Neuronal stem cell (in vitro differentiated cells): Measurements from ENCODE around the gene MRPL24.
A peak's percentile ranks its signal among the peaks of the same experiment; 100 is the strongest.

Experiments
- DNase-seq: peaks from one replicate; pipeline ENCODE4 v3.0.0-alpha.2; 2013; ENCODE audit warnings: low spot score
- H2AFZ ChIP-seq: one replicate; pipeline ENCODE4 v1.6.1; 2013; ENCODE audit warnings: mild to moderate bottlenecking, low read length, inconsistent platforms
- H2AK5ac ChIP-seq: 2 replicates; pipeline ENCODE4 v1.6.1; 2013; ENCODE audit warnings: low read depth, mild to moderate bottlenecking, inconsistent platforms, low read length, moderate library complexity, mixed read lengths
- H2BK120ac ChIP-seq: 2 replicates; pipeline ENCODE4 v1.6.1; 2013; ENCODE audit warnings: low read depth, mild to moderate bottlenecking, inconsistent platforms, low read length, moderate library complexity, mixed read lengths
- H2BK12ac ChIP-seq: one replicate; pipeline ENCODE4 v1.6.1; 2013; ENCODE audit warnings: low read length, inconsistent platforms
- H2BK15ac ChIP-seq: 2 replicates; pipeline ENCODE4 v1.6.1; 2013; ENCODE audit warnings: mild to moderate bottlenecking, low read length, inconsistent platforms, mixed read lengths
- H2BK5ac ChIP-seq: one replicate; pipeline ENCODE4 v1.6.1; 2013; ENCODE audit warnings: inconsistent platforms, mild to moderate bottlenecking, low read length, moderate library complexity
- H3K14ac ChIP-seq: one replicate; pipeline ENCODE4 v1.6.1; 2013; ENCODE audit warnings: low read length, inconsistent platforms
- H3K18ac ChIP-seq: 2 replicates; pipeline ENCODE4 v1.6.1; 2013; ENCODE audit warnings: low read length, inconsistent platforms
- H3K23ac ChIP-seq: 2 replicates; pipeline ENCODE4 v1.6.1; 2013; ENCODE audit warnings: low read depth, mild to moderate bottlenecking, mixed read lengths, low read length, inconsistent platforms; ENCODE audit not compliant: poor library complexity
- H3K27ac ChIP-seq: replicated peaks from 3 replicates; pipeline ENCODE4 v1.5.1; 2013; ENCODE audit warnings: low read length, inconsistent platforms
- H3K27me3 ChIP-seq, 3 experiments: 2 replicates each; pipeline ENCODE4 v1.6.1; 2013; ENCODE audit warnings: low read length in 3 of 3, mild to moderate bottlenecking in 2 of 3, inconsistent platforms in 1 of 3, low read depth in 1 of 3, mixed read lengths in 1 of 3, moderate library complexity in 1 of 3; ENCODE audit not compliant: control insufficient read depth in 3 of 3, insufficient read depth in 3 of 3
- H3K36me3 ChIP-seq, 2 donors: replicated peaks in 1 of 2; 2 replicates each; pipeline ENCODE4 v1.6.1; 2013; ENCODE audit warnings: low read length in 2 of 2; ENCODE audit not compliant: control insufficient read depth in 2 of 2, insufficient read depth in 2 of 2
- H3K4ac ChIP-seq: 2 replicates; pipeline ENCODE4 v1.6.1; 2013; ENCODE audit warnings: inconsistent platforms, mild to moderate bottlenecking, low read length, moderate library complexity
- H3K4me1 ChIP-seq, 2 donors: 1 replicate in 1 of 2; 2 replicates in 1 of 2; pipeline ENCODE4 v1.6.1; 2013; ENCODE audit warnings: low read length in 2 of 2, low read depth in 1 of 2; ENCODE audit not compliant: control insufficient read depth in 2 of 2, insufficient read depth in 1 of 2
- H3K4me2 ChIP-seq: one replicate; pipeline ENCODE4 v1.6.1; 2013; ENCODE audit warnings: mild to moderate bottlenecking, low read length, inconsistent platforms; ENCODE audit not compliant: insufficient read depth, poor library complexity, severe bottlenecking
- H3K4me3 ChIP-seq, 2 donors: 2 replicates each; pipeline ENCODE4 v1.5.1; 2013; ENCODE audit warnings: low read length in 2 of 2, mild to moderate bottlenecking in 2 of 2, inconsistent platforms in 1 of 2, moderate library complexity in 1 of 2
- H3K79me1 ChIP-seq: one replicate; pipeline ENCODE4 v1.6.1; 2013; ENCODE audit warnings: low read depth, mild to moderate bottlenecking, inconsistent platforms, low read length, moderate library complexity
- H3K9ac ChIP-seq: one replicate; pipeline ENCODE4 v1.6.1; 2013; ENCODE audit warnings: mild to moderate bottlenecking, low read depth, low read length, inconsistent platforms; ENCODE audit not compliant: poor library complexity
- H3K9me3 ChIP-seq, 2 donors: replicated peaks in 1 of 2; 2 replicates each; pipeline versions ENCODE3 to v1.6.1; 2013; ENCODE audit warnings: low read length in 2 of 2, mild to moderate bottlenecking in 2 of 2, inconsistent platforms in 1 of 2, low read depth in 1 of 2, mixed read lengths in 1 of 2, moderate library complexity in 1 of 2; ENCODE audit not compliant: control insufficient read depth in 2 of 2, insufficient read depth in 1 of 2
- H4K8ac ChIP-seq: one replicate; pipeline ENCODE4 v1.6.1; 2013; ENCODE audit warnings: low read depth, mild to moderate bottlenecking, inconsistent platforms, low read length, moderate library complexity
- H4K91ac ChIP-seq: one replicate; pipeline ENCODE4 v1.6.1; 2013; ENCODE audit warnings: low read length, low read depth, mild to moderate bottlenecking, inconsistent platforms; ENCODE audit not compliant: poor library complexity
- WGBS, 2 donors: extraction: QIAGEN DNeasy Blood & Tissue Kit; methylation state at CpG; one replicate each; pipeline ENCODE4 v1.1.7; 2013; ENCODE audit warnings: missing lambda C conversion rate in 2 of 2, mixed read lengths in 1 of 2; ENCODE audit not compliant: insufficient read length in 2 of 2, insufficient replicate concordance in 1 of 2; ENCODE audit errors: extremely low coverage in 2 of 2; 5-methylcytosine and 5-hydroxymethylcytosine counted together

Gene MRPL24

DNA sequence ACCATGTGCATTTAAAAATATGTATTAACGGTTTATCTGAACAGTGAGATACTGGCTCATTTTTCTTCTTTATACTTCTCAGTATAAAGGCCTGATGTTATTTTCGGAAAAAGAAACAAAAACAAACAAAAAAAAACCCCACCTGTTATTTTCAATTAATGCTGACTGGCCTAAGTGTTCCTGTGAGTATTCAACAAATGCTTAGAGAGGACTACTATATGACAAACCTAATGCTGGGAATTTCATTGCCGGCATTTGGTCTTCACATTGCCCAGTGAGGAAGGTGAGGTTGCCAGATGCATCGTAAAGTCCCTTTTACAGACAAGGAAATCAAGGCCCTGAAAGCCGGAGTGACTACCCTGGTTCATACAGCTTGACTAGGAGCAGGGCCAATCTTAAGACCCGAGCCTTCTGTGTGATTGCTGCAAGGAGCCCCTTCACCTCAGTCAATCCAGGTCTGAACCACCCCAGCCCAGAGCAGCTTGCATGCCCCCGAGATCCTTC lies 599 bp downstream of the MRPL24 start:
- H3K27me3 ChIP-seq, result no peaks in the 10 kb centered on the region
- peak overlapping the region; percentile 50 for H3K27ac ChIP-seq
- no peak overlapping the region for H2BK12ac ChIP-seq
- peak overlapping the region; percentile 2 for H2AK5ac ChIP-seq
- no peak overlapping the region for H3K18ac ChIP-seq
- H2AFZ ChIP-seq, result peak overlapping the region; percentile 88
- no peak overlapping the region for H4K8ac ChIP-seq
- H3K9ac ChIP-seq, result peak overlapping the region; percentile 83
- H3K4me1 ChIP-seq, result peaks cover 6 to 13% of the 10 kb centered on the region in 2 donors
- peaks cover 36 to 75% of the 10 kb centered on the region in 2 donors for H3K36me3 ChIP-seq
- no CpG with 5 or more reads among the region's 7 CpGs for WGBS, 2 donors
- peak overlapping the region; percentile 59 for H3K4me2 ChIP-seq
- H3K9me3 ChIP-seq, result no peaks in the 10 kb centered on the region
- no peak overlapping the region for H2BK120ac ChIP-seq
- H3K4ac ChIP-seq, result no peak overlapping the region
- peak overlapping the region; percentile 70 for H3K23ac ChIP-seq
- H2BK15ac ChIP-seq, result no peak overlapping the region
- peak overlapping the region; percentile 83 to 91 for H3K4me3 ChIP-seq
- H3K79me1 ChIP-seq, result peaks cover 5% of the 10 kb centered on the region
- H3K14ac ChIP-seq, result no peak overlapping the region
- H4K91ac ChIP-seq, result no peak overlapping the region
- H2BK5ac ChIP-seq, result no peak overlapping the region
- no peak for DNase-seq

DNA sequence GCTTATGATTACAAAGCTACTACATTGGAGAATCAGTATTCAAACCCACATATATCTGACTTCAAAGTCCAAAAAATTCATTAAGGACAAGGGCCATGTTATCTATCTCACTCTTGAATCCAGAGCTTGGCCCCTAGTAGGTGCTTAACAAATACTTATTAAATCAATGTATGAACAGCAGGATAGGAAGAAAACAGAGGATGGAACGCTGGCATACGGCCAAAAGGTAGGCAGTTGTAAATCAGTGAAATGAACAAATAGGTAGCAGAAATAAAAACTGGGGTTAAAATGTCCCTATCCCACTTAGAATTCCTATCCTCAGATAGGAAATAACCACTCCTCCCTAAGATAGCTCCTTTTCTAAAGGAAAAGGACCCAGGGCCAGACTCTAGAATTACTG lies 2.0 kb downstream of the MRPL24 start:
- Histone ChIP-seq H2AK5ac (no peak overlapping the region), H4K8ac (no peak overlapping the region), H3K23ac (no peak overlapping the region), H2BK12ac (no peak overlapping the region), H2BK15ac (no peak overlapping the region), H2BK120ac (no peak overlapping the region), H3K79me1 (no peaks in the 10 kb centered on the region), H3K27ac (no peak overlapping the region), H4K91ac (no peak overlapping the region), H3K4me2 (no peak overlapping the region), H3K4ac (no peak overlapping the region), H3K9me3 (no peaks in the 10 kb centered on the region), H3K14ac (no peak overlapping the region), H2BK5ac (no peak overlapping the region), H3K36me3 (peaks cover 31 to 70% of the 10 kb centered on the region in 2 donors), H2AFZ (no peak overlapping the region), H3K4me3 (no peak overlapping the region), H3K27me3 (no peaks in the 10 kb centered on the region), H3K4me1 (peaks cover 6 to 13% of the 10 kb centered on the region in 2 donors), H3K18ac (no peak overlapping the region), H3K9ac (no peak overlapping the region)
- DNase-seq, result no peak
- no CpG with 5 or more reads among the region's 2 CpGs for WGBS, 2 donors

DNA sequence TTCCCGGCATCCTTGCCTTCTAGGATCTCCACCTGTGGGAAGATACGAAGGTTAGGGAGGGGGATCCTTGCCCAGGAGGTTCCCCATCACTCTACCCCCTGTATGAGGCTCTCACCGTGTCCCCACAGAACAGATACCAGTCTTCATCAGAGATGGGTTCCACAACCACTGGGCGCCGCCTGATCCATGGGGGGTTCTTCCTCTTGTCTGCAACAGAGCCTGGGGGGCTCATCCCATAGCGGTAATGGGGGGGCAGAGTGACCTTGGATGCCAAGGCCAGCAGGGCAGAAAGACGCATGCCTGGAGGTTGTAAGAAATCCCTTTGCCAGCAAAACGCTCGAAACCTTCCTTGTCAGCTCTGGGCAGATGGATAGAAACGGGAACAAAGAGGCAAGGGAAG lies 2.5 kb downstream of the MRPL24 start:
- no peak overlapping the region for H3K4me3 ChIP-seq
- H3K4ac ChIP-seq, result no peak overlapping the region
- H3K9me3 ChIP-seq, result no peaks in the 10 kb centered on the region
- no peak overlapping the region for H2BK5ac ChIP-seq
- H2AFZ ChIP-seq, result no peak overlapping the region
- H3K79me1 ChIP-seq, result no peaks in the 10 kb centered on the region
- H3K23ac ChIP-seq, result no peak overlapping the region
- no peak overlapping the region for H4K8ac ChIP-seq
- peaks cover 29 to 70% of the 10 kb centered on the region in 2 donors for H3K36me3 ChIP-seq
- WGBS, 2 donors, result no CpG with 5 or more reads among the region's 10 CpGs
- no peak overlapping the region for H2BK12ac ChIP-seq
- no peak overlapping the region for H2BK120ac ChIP-seq
- H3K27me3 ChIP-seq, result no peaks in the 10 kb centered on the region
- H3K14ac ChIP-seq, result no peak overlapping the region
- H3K9ac ChIP-seq, result no peak overlapping the region
- no peak overlapping the region for H3K4me2 ChIP-seq
- H2AK5ac ChIP-seq, result no peak overlapping the region
- no peak overlapping the region for H3K27ac ChIP-seq
- H3K4me1 ChIP-seq, result peaks cover 6 to 13% of the 10 kb centered on the region in 2 donors
- no peak overlapping the region for H3K18ac ChIP-seq
- no peak overlapping the region for H4K91ac ChIP-seq
- H2BK15ac ChIP-seq, result no peak overlapping the region
- no peak for DNase-seq

DNA sequence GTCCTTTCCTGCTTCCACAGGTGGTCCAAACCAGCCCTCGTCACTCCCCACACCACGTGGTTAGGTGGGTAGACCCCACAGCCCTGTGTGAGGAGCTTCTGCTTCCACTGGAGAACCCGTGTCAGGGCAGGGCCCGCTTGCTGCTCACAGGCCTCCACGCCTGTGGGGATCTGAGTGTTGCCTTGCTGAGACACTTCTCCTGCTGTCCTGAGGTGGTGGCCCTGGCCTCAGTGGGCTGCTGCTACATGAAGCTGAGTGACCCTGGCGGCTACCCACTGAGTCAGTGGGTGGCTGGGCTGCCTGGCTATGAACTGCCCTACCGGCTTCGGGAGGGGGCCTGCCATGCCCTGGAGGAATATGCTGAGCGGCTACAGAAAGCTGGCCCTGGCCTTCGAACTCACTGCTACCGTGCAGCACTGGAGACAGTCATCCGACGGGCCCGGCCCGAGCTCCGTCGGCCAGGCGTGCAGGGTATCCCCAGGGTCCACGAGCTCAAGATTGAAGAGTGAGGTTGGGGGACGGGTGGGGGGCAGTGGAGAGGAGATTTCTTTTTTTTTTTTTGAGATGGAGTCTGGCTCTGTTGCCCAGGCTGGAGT lies 6.8 kb downstream of the MRPL24 start:
- Histone ChIP-seq H3K36me3 (peaks cover 21 to 72% of the 10 kb centered on the region in 2 donors), H3K9ac (peak overlapping the region; percentile 12), H4K91ac (no peak overlapping the region)

More for the DNA sequence above, 6.8 kb downstream of the MRPL24 start:
- no peak overlapping the region for H4K8ac ChIP-seq
- no peak overlapping the region for H2BK120ac ChIP-seq
- H2AK5ac ChIP-seq, result no peak overlapping the region
- no peak overlapping the region for H3K18ac ChIP-seq
- no peak overlapping the region for H3K14ac ChIP-seq
- no peak overlapping the region for H3K4ac ChIP-seq
- no peak overlapping the region for H2AFZ ChIP-seq
- no peak overlapping the region for H3K27ac ChIP-seq
- no peak overlapping the region for H3K4me2 ChIP-seq
- no peak overlapping the region for H2BK15ac ChIP-seq
- no peak overlapping the region for H2BK12ac ChIP-seq
- no peak overlapping the region for H2BK5ac ChIP-seq
- WGBS, 2 donors, result no CpG with 5 or more reads among the region's 20 CpGs
- H3K4me1 ChIP-seq, result peaks cover 1 to 4% of the 10 kb centered on the region in 2 donors
- H3K27me3 ChIP-seq, result no peaks in the 10 kb centered on the region
- no peaks in the 10 kb centered on the region for H3K9me3 ChIP-seq
- peak overlapping the region; percentile 34 for H3K23ac ChIP-seq
- no peak for DNase-seq
- H3K79me1 ChIP-seq, result peaks cover 2% of the 10 kb centered on the region
- no peak overlapping the region for H3K4me3 ChIP-seq
